Panc1 (cell line): Measurements from ENCODE around the gene SHISA7. TPM values are rescaled to one million over a fixed set of nuclear protein-coding genes. Genes with fewer than 3 reads are reported as not detected.
"Not testable (repeated sequence)": the region's sequence is repeated elsewhere in the genome, so short reads cannot be mapped to it uniquely, and the experiment has no call there.

Experiments used
- ATAC-seq: fragments of 200-7000 bp; cut with Tn5 transposase; 2 replicates; pipeline ENCODE4 v1.9.1; 2020; ENCODE audit warnings: mild to moderate bottlenecking, moderate library complexity
- BruUV-seq: library from RNA; stranded (reverse); fragments of 400-500 nt; replicated peaks from 2 replicates; lab custom pipeline; 2021; lab: Mats Ljungman, UMichigan
- CTCF ChIA-PET: fragments of 300-600 bp; sonication (Branson Sonifier 250); formaldehyde crosslinking; loops from one replicate; lab custom pipeline; 2022; ENCODE audit warnings: antibody characterized with exemption; lab: Charles Lee
- POLR2A ChIA-PET: fragments of 300-600 bp; sonication (Branson Sonifier 250); formaldehyde crosslinking; loops from one replicate; lab custom pipeline; 2022; ENCODE audit warnings: antibody characterized with exemption; lab: Charles Lee
- DNase-seq: peaks from one replicate; pipeline ENCODE4 v3.0.0-alpha.2; 2010; ENCODE audit warnings: low read depth, low spot score
- H3K27ac ChIP-seq: 2 replicates; pipeline ENCODE4 v1.5.1; 2011; ENCODE audit warnings: mild to moderate bottlenecking, low read length, inconsistent platforms
- H3K27me3 ChIP-seq: fragments of 200-500 bp; sonication (Bioruptor generic); 2 replicates; pipeline ENCODE4 v1.6.0; 2014; ENCODE audit warnings: low read length, inconsistent platforms; ENCODE audit not compliant: control insufficient read depth, insufficient read depth
- H3K36me3 ChIP-seq: fragments of 200-500 bp; sonication (Bioruptor generic); 2 replicates; pipeline ENCODE4 v1.5.1; 2014; ENCODE audit warnings: inconsistent platforms, mild to moderate bottlenecking, low read length, moderate library complexity; ENCODE audit not compliant: control insufficient read depth, insufficient read depth
- H3K4me1 ChIP-seq: 2 replicates; pipeline ENCODE4 v1.5.1; 2011; ENCODE audit warnings: inconsistent platforms, mild to moderate bottlenecking, low read length, moderate library complexity; ENCODE audit not compliant: control insufficient read depth, insufficient read depth
- H3K4me3 ChIP-seq, 2 experiments: 2 replicates each; pipeline ENCODE4 v1.5.1; 2011 to 2012; ENCODE audit warnings: low read depth in 2 of 2, low read length in 2 of 2, mild to moderate bottlenecking in 2 of 2, inconsistent platforms in 1 of 2, moderate library complexity in 1 of 2
- H3K9me3 ChIP-seq: fragments of 200-500 bp; sonication (Bioruptor generic); 2 replicates; pipeline ENCODE4 v1.5.1; 2014; ENCODE audit warnings: low read depth, mild to moderate bottlenecking, inconsistent platforms, low read length, moderate library complexity; ENCODE audit not compliant: control insufficient read depth, insufficient read depth
- CTCF ChIP-seq: fragments of 450-650 bp; IDR thresholded peaks from 2 replicates; pipeline ENCODE4 v1.5.1; 2017; ENCODE audit warnings: mild to moderate bottlenecking
- POLR2AphosphoS5 ChIP-seq: IDR thresholded peaks from 2 replicates; pipeline ENCODE4 v1.6.1; 2012; ENCODE audit warnings: mild to moderate bottlenecking, low read depth, low read length, moderate library complexity
- REST ChIP-seq, 2 experiments: IDR thresholded peaks; 2 replicates each; pipeline ENCODE4 v1.6.1; 2011 to 2012; ENCODE audit warnings: low read depth in 2 of 2, control low read depth in 1 of 2, low read length in 1 of 2, mild to moderate bottlenecking in 1 of 2, moderate library complexity in 1 of 2; ENCODE audit not compliant: insufficient read depth in 1 of 2
- SIN3A ChIP-seq: IDR thresholded peaks from 2 replicates; pipeline ENCODE4 v1.6.1; 2012; ENCODE audit warnings: low read depth, mild to moderate bottlenecking, low read length, moderate library complexity, borderline replicate concordance; ENCODE audit not compliant: insufficient read depth
- TCF7L2 ChIP-seq: IDR thresholded peaks from 2 replicates; pipeline ENCODE4 v1.6.1; 2011; ENCODE audit warnings: mild to moderate bottlenecking, low read depth, low read length, inconsistent platforms
- in situ Hi-C: cut with HindIII; loops from 2 replicates; pipeline ENCODE4 v1.10.0; 2016; ENCODE audit warnings: low sequenced_read_pairs, low pct_unique_long_range_greater_than_20kb
- intact Hi-C: fragments of 100-400 bp; cut with micrococcal nuclease; formaldehyde crosslinking; loops from one replicate; pipeline ENCODE4 v1.10.0; 2022; ENCODE audit not compliant: unreplicated experiment
- total RNA-seq: library from RNA; stranded (reverse); gene quantifications from one replicate; pipeline ENCODE4 v1.2.1, GENCODE V29; 2021; ENCODE audit not compliant: unreplicated experiment

The SHISA7 gene
- total RNA-seq, 1 experiment from 2014 or later: 0.03 TPM

GRCh38 chr19:55423225-55424005 lies 19.7 kb downstream of the SHISA7 start:
- no peaks in the 10 kb centered on the region for H3K27me3 ChIP-seq
- ChIA-PET CTCF (interaction anchor here (0.7 kb wide), 1 partner anchor 277 kb away, joined by 7 read pairs; no protein-coding TSS in a partner anchor), POLR2A (no interaction called here)
- H3K4me1 ChIP-seq: no peaks in the 10 kb centered on the region
- H3K27ac ChIP-seq: no peak overlapping the region
- no peak overlapping the region for H3K4me3 ChIP-seq
- no TSS peak for BruUV-seq
- ATAC-seq (no peak), DNase-seq (no peak)
- intact Hi-C loops (loop anchor here (10.0 kb wide), 1 partner anchor 279 kb away; the partner anchor contains the start of gene TNNT1), in situ Hi-C loops (no loop called here)
- no peak for TF ChIP-seq SIN3A
- TF ChIP-seq REST (IDR thresholded peaks at IDR 0.05; ENCODE audit: insufficient read depth in 1 of 2, low read depth in 2 of 2, low read length in 1 of 2): no peak
- no peak for TF ChIP-seq POLR2AphosphoS5
- TF ChIP-seq TCF7L2: no peak
- no peak for TF ChIP-seq CTCF
- H3K9me3 ChIP-seq: no peaks in the 10 kb centered on the region
- no peaks in the 10 kb centered on the region for H3K36me3 ChIP-seq

GRCh38 chr19:55421281-55421680 lies 21.8 kb downstream of the SHISA7 start:
- POLR2A ChIA-PET, DNase-seq, H3K4me3 ChIP-seq, H3K27me3 ChIP-seq, H3K9me3 ChIP-seq, BruUV-seq, ATAC-seq, H3K27ac ChIP-seq, H3K4me1 ChIP-seq, H3K36me3 ChIP-seq, in situ Hi-C loops: not testable (repeated sequence)
- CTCF ChIA-PET: interaction anchor here (0.6 kb wide), 1 partner anchor 32 kb away, joined by 3 read pairs; no protein-coding TSS in a partner anchor
- intact Hi-C loops: loop anchor here (10.0 kb wide), 1 partner anchor 276 kb away; the partner anchor contains the start of gene TNNT1
